Midbrain (tissue), 1 donor: ENCODE data around the gene PDE6G.
A peak's percentile ranks its signal among the peaks of the same experiment; 100 is the strongest.
"Not testable (repeated sequence)": the region's sequence is repeated elsewhere in the genome, so short reads cannot be mapped to it uniquely, and the experiment has no call there.

Experiments
- DNase-seq: peaks from one replicate; lab custom pipeline; 2025; lab: John Stamatoyannopoulos, UW

Gene PDE6G

GRCh38 chr17:81635431-81635830, 20.9 kb downstream of the PDE6G start:
- no peak for DNase-seq

- no peak for DNase-seq
Observed at GRCh38 chr17:81631482-81631881, 24.9 kb downstream of the PDE6G start.

DNA sequence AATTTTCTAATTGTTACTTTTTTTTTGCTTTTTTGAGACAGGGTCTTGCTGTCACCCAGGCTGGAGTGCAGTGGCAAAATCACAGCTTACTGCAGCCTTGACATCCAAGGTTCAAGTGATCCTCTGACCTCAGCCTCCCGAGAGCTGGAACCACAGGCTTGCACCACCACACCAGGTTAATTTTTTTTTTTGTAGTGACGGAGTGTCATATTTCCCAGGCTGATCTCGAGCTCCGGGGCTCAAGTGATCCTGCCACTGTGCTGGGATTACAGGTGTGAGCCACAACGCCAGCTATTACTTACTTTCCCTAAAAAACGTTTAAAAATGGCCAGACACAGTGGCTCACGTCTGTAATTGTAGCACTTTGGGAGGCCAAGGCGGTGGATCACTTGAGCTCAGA, 26.1 kb downstream of the PDE6G start:
- no peak for DNase-seq

DNA sequence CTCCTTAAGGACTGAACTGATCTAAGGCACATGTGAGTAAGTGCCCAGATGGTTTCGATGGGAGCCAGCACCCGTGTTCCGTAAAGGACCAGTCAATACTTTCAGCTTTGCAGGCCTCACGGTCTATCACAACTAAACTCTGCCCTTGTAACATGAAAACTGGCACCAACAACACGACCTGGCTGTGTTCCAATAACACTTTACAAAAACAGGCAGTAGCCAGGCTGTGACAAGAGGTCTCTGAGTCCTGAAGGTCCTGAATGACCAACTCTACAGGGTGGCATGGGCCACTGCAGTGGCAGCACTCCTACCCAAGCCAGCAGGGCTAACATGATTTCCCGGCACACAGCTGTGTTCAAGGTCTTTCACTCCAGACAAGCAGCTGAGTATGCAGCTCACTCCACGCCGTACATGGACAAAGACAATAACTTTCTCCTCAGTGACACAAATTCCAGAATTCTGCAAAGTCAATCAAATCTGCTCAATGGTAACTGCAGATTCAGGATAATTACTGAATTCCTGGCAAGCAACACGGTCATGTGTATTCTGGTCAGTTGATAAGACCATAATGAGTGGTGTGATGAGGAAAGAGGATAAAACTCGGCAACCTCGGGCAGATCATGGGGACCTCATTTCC, 34.7 kb downstream of the PDE6G start:
- no peak for DNase-seq

DNA sequence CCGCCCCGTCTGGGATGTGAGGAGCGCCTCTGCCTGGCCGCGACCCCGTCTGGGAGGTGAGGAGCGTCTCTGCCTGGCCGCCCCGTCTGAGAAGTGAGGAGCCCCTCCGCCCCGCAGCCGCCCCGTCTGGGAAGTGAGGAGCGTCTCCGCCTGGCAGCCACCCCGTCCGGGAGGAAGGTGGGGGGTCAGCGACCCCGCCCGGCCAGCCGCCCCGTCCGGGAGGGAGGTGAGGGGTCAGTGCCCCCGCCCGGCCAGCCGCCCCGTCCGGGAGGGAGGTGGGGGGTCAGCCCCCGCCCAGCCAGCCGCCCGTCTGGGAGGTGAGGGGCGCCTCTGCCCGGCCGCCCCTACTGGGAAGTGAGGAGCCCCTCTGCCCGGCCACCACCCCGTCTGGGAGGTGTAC, 38.0 kb downstream of the PDE6G start:
- not testable (repeated sequence) for DNase-seq

DNA sequence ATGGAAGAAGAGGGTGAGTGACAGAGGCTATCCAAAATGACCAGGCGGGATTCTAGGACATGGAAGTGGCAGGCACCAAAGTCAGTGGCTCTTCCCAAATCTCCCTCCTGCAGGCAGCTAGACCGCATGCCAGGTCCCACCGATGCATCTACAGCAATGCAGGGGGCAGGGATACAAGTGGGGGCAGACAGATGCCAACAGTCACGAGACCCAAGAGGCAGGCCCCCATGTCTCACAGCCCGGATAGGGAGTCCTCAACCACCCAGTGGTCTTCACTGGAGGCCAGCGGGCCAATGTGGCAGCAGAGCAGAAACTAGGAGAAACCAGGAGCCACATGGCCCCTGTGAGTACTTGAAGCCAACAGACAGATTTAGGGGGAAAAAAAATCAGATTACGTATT, 39.5 kb downstream of the PDE6G start:
- no peak for DNase-seq

- no peak for DNase-seq
Observed at GRCh38 chr17:81615401-81615930, 40.9 kb downstream of the PDE6G start.

DNA sequence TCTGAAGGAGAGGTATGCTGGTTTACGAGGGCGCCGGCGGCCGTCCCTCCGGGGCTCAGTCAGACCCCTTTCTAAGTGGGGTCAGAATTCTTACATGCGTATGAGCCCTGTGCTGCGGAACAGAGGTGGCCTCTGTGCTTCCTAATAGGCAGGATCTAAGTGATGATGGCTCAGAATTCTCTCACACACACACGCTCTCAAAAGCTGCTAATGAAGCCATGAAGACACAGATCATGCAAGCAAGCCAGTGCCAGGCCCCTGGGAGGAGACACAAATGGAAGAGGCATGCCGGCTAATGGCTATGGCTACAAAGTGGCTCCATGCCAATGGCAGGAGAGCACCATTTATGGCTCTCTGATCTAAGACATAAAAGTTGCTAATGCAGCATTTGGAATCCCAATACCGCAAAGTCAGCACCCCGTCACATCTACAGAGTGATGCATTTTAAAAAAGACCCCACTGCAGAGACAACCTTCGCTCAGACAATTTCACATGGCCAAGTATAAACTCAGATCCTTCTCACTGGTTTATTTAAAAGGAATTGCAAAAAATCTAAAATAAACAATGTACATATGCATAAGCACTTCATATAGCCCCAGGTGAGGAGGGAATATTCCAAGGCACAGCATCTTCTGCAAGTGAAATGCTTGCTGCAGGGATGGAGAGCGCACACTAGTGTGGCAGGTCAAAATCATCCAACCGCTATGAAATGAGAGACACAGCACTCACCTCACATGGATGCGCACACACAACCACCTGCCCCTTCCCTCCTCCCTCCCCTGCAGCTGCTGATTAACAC, 44.0 kb downstream of the PDE6G start:
- DNase-seq: no peak

GRCh38 chr17:81609541-81610311, 46.6 kb downstream of the PDE6G start:
- no peak for DNase-seq

DNA sequence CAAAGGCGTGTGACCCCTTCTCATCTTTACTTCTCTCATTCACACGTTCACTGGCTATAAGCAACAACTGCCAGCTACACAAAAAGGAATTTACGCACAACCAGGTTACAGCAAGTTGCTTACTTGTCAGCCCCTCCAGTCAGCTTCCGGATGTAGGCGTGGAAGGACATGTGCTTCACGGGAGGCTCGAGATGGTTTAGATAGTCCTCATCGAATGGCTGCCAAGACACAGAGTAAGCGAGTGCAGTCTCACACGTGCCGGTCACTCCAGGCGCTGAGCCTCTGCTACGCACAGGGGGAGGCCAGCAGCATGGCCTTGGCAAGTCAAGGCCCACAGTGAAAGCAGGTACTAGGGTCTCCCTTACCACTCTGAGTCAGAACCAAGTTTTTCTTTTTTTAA, 47.7 kb downstream of the PDE6G start:
- DNase-seq: no peak

DNA sequence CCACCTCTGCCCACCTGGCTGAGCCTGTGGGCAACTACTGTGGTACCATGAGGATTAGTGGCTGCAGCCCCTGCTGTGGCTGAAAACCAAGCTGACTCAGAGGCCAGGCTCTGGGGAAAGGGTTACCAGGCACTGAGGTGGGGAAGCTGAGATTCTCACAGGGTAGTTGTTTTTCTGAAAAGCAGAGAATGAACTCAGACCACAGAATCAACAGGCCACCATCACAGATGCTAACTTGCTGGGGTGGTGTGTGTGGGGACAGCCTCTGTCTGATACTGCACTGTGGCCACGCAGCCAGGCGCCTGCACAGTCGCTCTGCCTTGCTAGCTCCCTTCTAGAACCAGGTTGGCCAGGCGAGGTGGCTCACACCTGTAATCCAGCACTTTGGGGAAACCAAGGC, 48.3 kb downstream of the PDE6G start:
- no peak for DNase-seq

DNA sequence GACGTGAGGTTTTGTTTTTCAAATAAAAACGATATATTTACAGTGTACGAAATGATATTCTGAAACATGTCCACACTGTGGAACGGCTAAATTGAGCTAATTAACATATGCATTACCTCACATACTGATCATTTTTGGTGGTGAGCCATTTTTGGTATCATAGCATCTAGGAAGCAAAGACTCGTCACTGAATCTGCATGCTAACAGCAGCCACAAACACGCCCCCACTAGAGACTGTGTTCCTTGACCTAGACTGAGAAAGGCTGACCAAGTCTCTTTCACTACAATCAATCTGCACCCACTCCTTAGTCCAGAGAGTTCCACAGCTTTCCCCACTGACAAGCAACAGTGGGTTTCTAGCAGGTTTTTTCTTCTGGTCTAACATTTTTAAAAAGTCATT, 48.9 kb downstream of the PDE6G start:
- no peak for DNase-seq

DNA sequence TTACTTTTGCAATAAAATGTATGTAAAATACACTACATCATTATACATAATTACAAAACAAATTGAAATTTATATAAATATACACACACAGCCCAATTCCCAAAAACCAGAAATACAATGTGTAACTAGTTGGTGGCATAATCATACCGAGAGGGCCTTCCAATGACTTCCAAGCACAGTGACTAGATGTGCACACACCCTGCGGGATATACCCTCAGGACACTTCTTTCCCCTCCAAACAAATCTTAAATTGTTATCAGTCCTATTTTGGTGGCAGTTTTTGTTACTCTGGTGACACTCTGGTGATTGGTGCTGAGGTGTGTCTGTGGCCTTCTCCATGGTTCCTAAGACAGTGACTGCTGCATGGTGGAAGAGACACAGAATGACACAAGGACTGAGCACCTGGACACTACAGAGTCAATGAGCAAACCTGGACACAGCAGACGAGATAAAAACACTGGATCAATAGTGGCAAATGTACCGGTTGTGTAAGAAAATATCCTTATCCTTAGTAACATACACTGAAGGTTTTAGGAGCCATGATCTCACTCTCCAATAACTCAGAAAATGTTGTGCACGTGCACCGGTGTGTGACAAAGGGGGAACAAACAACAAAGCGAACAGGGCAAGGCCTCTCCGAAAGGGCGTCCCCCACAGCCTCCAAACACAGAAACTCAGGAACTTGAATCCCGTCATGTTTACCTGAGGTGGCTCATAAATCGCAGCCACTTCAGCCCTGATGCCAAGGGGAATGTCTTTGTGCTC, 52.3 kb downstream of the PDE6G start:
- no peak for DNase-seq

DNA sequence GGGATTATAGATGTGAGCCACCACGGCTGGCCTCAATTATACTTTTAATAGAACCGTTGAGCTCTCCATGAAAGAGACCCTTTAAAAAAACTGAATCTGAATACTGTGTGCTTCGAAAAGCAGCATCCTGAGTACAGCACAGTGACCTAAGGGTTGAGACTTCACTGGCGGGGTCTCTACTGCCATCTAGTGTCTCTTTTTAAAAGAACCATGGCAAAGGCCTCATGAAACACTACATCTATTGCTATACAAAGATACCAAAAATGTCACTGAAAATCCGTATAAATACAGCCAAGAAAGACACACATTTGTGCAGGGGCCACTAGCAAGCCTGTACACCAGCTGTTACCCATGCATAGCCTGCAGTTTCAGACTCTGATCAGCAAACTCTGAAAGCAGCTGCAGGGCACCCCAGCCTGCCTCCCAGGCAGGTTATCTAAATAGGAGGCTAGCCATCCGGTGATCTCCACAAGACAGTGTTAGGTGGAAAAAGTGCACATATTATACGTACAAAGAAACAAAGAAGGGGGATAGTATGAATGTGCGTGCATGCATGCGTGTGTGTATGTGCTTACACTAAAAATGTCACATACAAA, 54.7 kb downstream of the PDE6G start:
- DNase-seq: peak; percentile 70
